22Rv1 (cell line): ENCODE data around the gene ABTB2.

Source experiments
- CTCF ChIP-seq: fragments of 450-650 bp; IDR thresholded peaks from 2 replicates; pipeline ENCODE4 v1.5.1; 2017; ENCODE audit warnings: mild to moderate bottlenecking
- ZFX ChIP-seq: fragments of 450-650 bp; IDR thresholded peaks from 2 replicates; pipeline ENCODE4 v1.6.1; 2017; ENCODE audit warnings: antibody characterized with exemption, borderline replicate concordance

GRCh38 chr11:34324466-34324865, 33.3 kb downstream of the ABTB2 start:
- no peak for TF ChIP-seq CTCF
- no peak for TF ChIP-seq ZFX
